GM12801 (cell line): ENCODE results near the gene ZPLD1.

Experiments
- CTCF ChIP-seq: IDR thresholded peaks from one replicate; pipeline ENCODE4 v1.5.1; 2011; ENCODE audit warnings: control low read depth; ENCODE audit not compliant: insufficient read length; ENCODE audit errors: extremely low read depth

ZPLD1 gene

DNA sequence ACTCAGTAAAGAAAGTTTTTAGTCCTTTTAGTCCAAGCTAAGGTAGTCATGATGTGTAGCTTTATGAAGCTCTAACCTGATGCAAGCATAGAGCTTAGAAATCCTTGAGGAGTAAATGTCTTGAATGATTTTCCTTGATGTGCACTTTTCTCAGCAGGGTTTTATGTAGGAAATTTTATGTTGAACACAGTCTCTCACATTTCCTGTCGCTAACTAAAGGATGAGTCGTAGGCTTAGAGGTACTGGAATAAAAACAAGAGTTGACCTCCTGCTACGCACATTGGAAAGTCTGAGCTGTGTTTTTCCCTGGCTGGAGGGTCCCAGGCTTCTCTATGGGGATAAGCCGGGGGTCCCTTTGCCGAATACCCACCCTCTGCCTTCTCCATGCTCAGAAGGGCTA, 34.7 kb upstream of the ZPLD1 start:
- no peak for TF ChIP-seq CTCF

DNA sequence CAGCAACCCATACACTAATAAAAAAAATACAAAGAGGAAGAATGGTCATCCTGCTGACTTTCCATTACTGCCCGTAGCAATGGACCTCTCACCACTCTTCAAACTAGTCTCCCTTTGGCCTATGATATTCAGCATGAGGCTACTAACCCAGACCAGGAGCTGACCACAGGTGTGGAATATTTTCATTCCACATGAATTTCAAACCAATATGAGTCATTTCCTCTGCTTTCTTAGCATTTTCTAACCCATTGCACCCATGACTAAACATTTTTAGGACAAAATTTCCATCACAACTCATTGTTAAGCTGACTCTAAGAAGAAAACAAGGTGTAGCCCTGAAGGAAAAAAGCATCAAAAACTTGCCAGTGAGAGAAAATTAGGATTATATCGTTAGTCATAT, 34.0 kb upstream of the ZPLD1 start:
- no peak for TF ChIP-seq CTCF

DNA sequence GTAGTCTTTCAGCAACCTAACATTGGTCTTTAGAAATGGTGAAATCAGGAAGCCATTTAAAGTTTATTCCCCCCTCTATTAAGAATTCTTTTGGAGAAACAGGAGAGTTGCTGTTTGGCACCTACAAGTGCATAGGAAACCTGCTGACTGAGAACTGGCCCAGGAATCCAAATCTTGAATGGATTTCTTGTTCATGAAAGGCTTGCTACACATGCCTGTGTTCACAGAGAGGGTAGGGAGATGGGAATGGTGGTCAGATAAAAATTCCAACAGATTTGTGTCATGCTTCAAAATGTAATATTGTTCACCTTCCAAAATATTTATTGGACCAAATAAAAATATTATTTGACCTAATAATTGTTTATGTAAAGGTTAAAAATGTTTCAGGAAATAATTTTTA, 24.2 kb upstream of the ZPLD1 start:
- no peak for TF ChIP-seq CTCF

- TF ChIP-seq CTCF = no peak
Observed at GRCh38 chr3:102415553-102415952, 19.3 kb upstream of the ZPLD1 start.

GRCh38 chr3:102419786-102420185, 15.0 kb upstream of the ZPLD1 start:
- no peak for TF ChIP-seq CTCF

DNA sequence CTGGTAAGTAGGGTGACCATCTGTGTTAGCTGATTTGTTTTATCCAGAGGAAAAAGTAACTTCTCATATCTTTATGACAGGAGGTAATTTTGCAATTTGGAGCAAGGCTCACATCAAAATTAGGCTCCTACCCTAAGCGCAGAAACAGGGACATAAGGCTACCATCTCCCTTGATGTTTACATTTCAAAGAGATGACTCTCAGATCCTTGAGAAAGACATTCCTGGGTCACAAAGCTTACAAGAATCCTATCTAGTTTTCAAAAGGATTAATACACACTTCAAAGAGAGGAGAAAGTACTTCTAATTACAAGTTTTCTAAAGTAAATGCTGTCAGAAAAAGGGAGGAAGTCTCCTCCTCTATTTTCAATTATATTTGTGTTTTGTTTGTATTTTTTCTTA, 7.0 kb downstream of the ZPLD1 start:
- no peak for TF ChIP-seq CTCF

- no peak for TF ChIP-seq CTCF
Observed at GRCh38 chr3:102443021-102443420, 8.2 kb downstream of the ZPLD1 start.

DNA sequence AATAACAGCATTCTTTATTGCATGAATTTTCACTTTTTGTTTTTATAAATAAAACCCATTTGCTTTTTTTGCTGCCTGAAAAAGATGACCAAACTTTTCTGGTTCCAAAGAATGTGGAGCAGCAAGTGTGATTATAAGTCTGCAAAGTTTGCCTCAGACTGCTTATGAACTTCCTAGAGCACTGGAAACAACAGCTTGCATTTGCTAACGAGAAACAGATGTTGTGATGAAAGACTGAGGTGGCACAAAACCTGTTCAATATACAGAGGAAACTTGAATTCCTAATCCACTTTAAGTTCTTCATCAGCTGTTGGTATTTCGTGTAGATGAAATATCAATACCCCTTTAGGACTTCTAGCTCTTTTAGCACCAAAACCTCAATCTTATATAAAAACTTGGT, 9.3 kb downstream of the ZPLD1 start:
- no peak for TF ChIP-seq CTCF
